Activated CD4-positive, alpha-beta T cell treated with anti-CD3 and anti-CD28 coated beads for 1 hour (primary cell): Measurements from ENCODE around the gene C3orf22.

ENCODE experiments used
- DNase-seq: peaks from one replicate; pipeline ENCODE4 v3.0.0-alpha.2; 2020

Gene C3orf22

GRCh38 chr3:126556637-126557414, 1.9 kb downstream of the C3orf22 start:
- DNase-seq, result no peak

GRCh38 chr3:126555795-126556636, 2.7 kb downstream of the C3orf22 start:
- DNase-seq, result peak; percentile 5

DNA sequence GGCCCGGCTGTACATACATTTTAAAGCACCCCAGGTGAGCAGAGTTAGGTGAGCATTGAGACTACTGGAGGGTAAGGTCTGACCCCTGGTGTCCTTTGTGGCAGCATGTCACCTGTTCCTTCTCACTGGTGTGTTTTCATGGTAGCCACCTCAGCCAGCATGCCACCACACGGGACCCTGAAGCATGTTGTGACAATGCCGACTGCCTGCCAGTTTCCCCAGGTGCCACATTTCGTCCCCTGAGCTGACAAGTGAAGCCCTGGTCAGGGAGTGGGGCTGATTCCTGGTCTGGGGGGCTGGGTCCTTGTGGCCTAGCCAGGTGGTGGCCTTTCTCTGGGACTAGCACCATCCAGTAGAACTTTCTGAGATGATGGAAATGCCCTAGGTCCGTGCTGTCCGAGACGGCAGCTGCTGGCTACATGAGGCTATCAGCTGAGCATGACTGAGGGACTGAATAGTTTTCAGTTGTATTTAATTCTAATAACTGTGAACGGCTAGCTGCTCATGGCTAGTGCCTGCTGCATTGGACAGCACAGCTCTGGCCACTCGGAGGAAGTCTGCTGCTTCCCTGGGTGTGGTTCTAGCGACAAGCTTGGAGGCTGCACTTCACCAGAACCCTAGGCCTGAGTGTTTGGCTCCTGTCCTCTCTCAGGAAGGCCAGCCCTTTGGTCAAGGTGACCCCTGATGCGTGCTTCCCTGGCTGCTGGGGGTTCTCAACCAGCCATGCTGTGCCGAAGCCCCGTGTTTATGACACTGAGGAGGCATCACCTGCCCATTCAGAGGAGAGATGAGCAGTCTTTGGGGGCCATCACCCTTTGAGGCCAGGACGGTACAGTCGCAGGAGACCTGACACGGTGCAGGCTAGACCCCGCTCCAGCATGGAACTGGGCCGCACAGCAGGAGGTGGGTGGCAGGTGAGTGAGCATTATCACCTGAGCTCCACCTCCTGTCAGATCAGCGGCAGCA, 3.9 kb downstream of the C3orf22 start:
- DNase-seq, result peak; percentile 4

- DNase-seq, result peak; percentile 5
Measured at GRCh38 chr3:126553284-126554084, 5.2 kb downstream of the C3orf22 start.

DNA sequence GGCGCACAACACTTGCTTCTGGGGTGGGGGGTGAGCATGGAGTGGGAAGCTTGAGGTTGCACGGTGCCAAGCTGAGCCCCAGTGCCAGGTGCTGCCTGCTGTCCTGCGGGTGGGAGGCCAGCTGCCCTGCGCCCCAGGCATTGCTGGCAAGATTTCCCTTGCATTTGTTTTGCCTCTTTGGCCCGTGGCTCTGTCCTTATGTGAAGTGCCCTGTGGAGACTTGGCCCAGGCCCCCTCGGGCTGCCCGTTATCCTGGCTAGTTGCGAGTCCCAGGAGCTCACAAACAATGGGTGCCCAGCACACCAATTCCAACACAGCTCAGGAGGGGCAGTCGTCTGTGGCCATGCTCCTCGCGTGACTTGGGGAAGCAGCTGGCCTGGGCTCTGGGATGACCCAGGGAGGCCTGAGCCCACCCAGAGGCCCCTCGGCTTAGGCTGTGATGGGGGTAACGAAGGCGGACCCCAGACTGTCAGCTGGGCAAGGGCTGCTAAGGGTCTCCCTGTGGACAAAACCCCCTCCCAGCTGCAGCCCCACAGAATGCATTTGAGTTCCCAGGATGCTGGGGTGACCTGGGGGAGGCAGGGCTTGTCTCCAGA, 5.9 kb downstream of the C3orf22 start:
- peak; percentile 1 for DNase-seq

GRCh38 chr3:126551839-126552687, 6.7 kb downstream of the C3orf22 start:
- peak; percentile 5 for DNase-seq

- DNase-seq, result peak; percentile 1
Measured at GRCh38 chr3:126551121-126551838, 7.5 kb downstream of the C3orf22 start.

- peak; percentile 6 for DNase-seq
Measured at GRCh38 chr3:126550488-126551051, 8.2 kb downstream of the C3orf22 start.

DNA sequence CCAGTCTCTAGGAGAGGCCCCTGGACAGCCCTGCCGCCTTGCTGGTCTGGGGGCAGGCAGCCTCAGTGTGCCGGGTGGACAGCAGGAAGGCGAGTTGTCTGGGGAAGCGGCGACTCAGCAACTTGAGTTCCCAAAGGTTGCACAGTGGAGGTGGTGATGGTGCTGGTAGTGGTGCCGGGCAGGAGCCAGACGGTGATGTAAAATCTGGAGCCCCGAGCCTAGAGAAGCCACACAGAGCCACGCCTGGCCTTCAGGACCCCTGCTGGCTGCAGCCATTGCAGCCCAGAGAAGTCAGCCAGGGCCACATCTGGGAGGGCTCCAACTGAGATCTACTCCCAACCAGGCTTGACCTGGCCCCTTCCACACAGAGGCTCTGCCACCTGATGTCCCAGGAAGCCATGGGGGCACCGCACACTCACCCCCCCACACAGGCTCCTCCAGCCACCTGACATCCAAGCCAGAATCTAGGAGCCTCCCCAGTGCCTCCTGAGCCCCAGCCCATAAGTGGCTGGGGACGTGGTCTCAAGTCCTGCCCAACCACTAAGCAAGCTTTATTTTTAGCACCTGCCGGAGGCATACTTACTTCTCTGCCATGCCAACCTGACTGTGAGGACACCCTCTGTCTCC, 8.8 kb downstream of the C3orf22 start:
- DNase-seq, result no peak

DNA sequence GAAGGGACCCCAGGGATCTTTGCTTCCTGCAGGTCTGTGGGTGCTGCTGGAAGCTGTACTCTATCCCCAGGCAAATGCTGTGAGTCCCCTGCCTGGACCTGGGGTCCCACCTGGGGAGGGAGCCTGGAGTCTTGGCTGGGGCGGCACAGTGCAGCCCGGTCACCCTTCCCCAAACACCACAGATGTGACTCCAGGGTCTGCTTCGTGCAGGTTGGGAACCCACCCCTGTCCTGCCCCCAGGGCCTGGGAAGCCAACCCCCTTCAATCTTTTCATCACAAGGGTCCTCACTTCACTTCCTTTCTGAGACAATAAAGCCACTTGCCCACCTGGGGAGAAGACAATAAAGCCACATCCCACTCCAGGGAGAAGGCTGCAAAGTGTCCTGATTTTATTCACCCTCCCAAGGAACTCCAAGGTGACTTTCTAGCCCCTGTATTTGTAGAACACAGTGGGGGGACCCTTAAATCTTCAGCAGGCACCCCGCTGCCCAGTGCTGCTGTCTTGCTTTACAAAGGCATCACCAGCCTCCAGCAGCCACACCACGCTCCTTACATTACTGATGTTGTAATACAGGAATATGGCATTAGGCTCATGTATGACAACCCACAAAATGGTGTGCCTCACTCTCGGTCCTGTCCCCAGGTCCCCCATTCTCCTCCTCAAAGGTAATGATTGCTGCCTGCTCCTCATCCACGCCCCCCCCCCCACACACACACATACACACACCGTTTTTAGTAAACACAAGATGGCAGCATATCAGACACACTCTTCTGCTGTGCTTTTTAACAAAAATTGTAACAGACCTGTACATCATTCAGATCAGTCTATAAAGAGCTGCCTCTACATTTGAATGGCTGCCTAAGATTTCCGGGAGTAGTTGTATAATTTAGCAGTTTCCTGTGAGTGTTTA, 9.9 kb downstream of the C3orf22 start:
- no peak for DNase-seq

DNA sequence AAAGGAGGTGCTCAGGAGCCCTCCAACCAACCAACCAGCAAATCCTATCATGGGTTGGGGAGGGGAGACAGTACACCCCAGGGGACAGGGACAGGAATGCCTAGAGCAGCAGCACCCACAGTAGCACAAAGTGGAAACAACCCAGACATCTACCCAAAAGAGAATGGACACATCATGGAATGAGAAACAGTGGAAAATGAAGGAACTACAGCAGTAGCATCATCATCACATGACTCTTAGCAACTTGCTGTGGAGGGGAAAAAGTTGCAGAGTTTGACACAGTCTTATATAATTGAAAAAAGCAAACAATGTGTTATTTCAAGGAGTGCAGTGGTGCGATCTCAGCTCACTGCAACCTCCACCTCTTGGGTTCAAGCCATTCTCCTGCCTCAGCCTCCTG, 11.0 kb downstream of the C3orf22 start:
- no peak for DNase-seq

GRCh38 chr3:126546549-126547239, 12.0 kb downstream of the C3orf22 start:
- no peak for DNase-seq

- DNase-seq, result peak; percentile 5
Measured at GRCh38 chr3:126546013-126546412, 12.7 kb downstream of the C3orf22 start.

- no peak for DNase-seq
Measured at GRCh38 chr3:126545544-126545943, 13.2 kb downstream of the C3orf22 start.

DNA sequence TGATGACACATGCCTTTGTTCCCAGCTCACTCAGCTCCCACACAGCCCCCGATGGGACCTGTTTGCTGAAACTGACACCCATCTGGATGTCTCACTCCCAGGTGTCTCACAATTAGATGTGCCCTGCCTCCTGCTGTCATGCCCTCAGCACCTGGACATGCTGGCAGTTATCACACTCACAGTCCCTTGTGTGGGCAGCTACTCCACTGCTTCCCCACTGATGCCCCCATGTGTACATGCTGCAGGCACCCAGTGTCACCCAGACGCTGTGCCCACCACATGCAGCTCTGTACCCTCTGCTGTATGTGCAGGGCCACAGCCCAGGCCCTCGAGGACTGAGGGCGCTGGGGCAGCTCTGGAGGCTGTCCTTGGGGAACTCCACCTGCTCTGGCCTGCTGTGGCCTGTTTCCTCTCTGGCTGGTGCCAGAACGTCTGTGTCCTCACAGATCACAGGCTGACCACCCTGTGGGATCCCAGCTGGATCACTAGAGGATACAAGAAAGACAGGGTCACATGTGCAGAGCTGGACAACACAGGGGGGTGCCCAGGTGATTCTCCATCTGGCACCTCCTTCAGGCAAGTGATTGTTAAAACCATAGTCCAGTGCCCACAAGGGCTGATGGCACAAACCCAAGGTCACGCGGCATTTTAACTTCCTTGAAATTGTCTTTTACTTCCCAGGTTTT, 14.0 kb downstream of the C3orf22 start:
- peak; percentile 2 for DNase-seq

- peak; percentile 5 for DNase-seq
Measured at GRCh38 chr3:126543457-126544061, 15.2 kb downstream of the C3orf22 start.
